Activated effector memory CD4-positive, alpha-beta T cell treated with anti-CD3 and anti-CD28 coated beads, Interleukin-2, amount 50 U/mL, for 16 hours (primary cell): ENCODE measurements around the gene NDUFA12.

ENCODE experiments used
- DNase-seq: peaks from one replicate; pipeline ENCODE4 v3.0.0-alpha.2; 2020

Gene NDUFA12

GRCh38 chr12:94979941-94980340 lies 23.6 kb downstream of the NDUFA12 start:
- no peak for DNase-seq

DNA sequence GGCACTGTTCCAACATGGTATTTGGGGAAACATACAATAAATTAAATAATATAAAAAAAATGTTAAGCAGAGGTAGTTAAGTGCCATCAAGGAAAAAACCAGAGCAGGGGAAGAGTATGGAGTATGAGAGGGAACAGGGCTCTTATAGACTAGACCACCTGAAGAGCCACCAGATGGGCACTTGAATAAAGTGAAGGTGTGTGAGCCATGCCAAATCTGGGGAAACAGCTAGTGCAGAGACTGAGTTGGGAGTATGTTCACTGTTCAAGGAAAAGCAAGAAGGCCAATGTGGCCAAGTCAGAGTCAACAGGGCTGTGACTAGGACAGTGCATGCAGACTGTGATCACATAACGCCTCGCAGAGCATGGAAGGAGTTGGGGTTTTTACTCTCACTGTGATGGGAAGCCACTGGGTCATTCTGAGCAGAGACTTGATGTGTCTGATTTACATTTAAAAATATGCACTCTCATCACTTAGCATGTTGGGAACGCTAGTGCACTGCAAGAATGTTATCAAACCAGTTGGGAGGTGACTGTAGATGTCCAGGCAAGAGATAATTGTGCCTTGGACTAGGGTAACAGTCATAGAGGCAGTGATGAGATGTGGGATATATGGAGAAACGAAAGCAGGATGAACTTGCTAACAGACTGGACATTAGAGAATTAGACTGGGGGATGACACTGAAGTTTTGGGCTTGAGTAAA lies 25.6 kb downstream of the NDUFA12 start:
- DNase-seq, result no peak

- DNase-seq, result no peak
Measured at GRCh38 chr12:94973221-94973620, 30.3 kb downstream of the NDUFA12 start.

- DNase-seq, result no peak
Measured at GRCh38 chr12:94972795-94973194, 30.7 kb downstream of the NDUFA12 start.

- DNase-seq, result no peak
Measured at GRCh38 chr12:94971923-94972322, 31.6 kb downstream of the NDUFA12 start.

DNA sequence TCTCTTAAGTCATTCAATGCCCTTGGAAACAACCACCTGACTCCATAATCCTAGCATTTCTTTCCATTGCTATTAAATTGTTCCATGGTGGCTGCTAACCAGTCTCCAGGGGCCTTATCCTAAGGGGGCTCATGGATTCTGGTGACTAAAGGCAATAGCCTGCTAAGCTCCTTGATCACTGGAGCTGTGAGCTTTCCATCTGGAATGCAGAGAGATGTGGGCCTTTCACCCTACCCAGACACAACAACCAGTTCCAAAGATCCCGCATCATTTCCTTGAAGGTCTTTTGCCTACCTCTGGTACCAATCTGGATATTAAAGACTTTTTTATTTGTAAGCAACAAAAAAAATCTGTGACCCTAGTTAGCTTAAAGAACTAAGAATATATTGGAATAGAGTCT lies 32.9 kb downstream of the NDUFA12 start:
- DNase-seq, result no peak

DNA sequence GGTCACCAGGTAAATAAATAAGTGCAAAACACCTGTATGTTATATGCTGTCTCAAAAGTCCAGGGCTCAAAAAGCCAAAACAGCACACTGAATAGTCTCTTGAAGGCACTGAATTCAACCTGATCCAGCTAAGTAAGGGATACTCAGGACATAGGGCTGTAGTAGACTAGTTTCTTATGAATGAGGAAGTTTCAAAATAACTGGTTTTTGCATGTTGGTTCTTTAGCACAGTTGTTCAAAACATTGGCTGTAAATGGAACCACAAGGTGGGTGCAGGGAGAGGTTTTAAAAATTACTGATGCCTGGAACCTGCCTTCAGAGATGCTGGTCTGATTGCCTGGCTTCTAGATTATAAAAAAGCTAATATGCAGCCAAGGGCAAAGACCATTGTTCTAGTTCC lies 34.1 kb downstream of the NDUFA12 start:
- DNase-seq, result no peak

DNA sequence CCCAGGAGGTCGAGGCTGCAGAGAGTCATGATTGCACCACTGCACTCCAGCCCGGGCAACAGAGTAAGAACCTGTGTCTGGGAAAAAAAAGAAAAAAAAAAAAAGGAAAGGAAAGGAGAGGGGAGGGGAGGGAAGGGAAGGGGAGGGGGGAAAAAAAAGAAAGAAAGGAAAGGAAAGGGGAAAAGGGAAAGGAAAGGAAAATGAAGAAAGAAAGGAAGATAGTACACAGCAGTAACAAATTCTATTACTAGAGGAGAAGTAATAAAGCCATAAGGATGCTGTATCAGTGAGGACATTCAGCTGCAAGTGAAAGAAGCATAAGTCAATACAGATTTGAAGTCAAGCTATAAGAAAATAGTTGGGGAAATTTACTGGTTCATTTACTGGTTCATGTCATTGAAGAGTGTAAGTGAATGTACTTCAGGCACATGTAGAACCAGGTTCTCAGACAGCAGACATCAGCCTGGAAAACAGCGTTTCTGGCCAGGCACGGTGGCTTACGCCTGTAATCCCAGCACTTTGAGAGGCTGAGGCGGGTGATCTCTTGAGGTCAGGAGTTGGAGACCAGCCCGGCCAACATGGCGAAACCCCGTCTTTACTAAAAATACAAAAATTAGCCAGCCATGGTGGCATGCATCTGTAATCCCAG lies 37.4 kb downstream of the NDUFA12 start:
- DNase-seq, result no peak

- DNase-seq, result no peak
Measured at GRCh38 chr12:94963649-94964048, 39.8 kb downstream of the NDUFA12 start.

DNA sequence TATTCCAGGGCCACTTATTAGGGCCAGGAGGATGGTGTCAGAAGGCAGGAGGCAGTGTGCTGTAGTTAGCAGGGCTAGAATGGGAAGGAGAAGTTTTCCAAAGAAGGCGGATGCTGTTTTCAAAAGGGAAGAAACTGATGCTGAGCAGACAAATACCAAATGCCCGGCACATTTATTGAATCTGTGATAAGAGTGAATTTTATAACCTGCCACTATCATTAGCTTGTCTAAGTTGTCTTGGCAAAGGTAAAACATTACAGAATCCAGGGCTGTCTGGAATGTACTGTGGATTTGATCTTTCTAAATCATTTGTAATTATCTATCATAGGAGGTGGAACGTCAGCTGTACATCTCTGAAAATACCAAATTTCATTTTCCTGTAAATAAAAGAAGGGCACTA lies 40.8 kb downstream of the NDUFA12 start:
- DNase-seq, result no peak

DNA sequence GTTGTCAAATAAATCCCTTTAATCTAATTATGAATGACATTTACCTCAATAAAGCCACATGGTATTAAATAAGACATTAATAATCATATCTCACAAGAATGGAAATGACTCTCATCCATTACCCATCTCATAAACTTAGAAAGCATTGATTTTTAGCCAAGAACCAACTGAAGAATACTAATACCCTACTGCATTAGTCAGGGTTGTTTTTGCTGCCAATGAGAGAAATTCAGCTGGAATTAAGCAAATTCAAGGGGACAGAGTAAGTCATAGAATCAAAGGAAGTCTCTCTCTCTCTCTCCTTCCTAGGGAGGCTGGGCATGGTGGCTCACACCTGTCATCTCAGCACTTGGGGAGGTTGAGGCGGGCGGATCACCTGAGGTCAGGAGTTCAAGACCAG lies 41.6 kb downstream of the NDUFA12 start:
- no peak for DNase-seq

GRCh38 chr12:94961256-94961824 lies 42.2 kb downstream of the NDUFA12 start:
- no peak for DNase-seq

GRCh38 chr12:94957006-94957405 lies 46.5 kb downstream of the NDUFA12 start:
- no peak for DNase-seq

DNA sequence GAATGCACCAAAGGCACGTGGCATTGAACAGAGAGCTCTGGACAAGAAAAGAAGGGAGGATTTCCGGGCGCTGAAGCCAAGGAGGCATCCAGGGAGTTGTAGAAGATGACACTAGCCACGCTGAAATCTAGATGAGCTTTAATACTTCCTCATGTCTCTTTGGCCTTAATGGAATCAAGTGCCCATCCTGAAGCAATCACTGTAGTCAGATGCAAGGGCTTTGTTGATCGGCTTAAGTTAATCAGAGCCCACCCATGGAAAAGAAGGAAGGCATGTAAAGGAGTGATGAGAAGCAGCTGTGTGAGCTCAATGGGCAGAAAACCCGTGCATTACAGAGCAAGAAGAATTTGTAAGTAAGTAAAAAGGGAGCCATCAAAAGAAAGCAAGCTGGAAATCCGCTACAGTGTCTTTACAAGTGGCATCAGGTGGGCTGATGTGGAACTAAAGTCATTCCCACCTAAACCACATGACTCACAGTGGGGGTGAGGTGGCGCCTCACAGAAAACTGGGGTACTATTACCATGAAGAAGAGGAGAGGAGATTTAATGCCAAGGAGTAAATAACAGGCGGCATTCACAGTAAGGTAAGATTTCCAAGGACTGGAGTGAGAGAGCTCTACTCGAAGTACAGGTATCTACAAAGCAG lies 48.4 kb downstream of the NDUFA12 start:
- DNase-seq, result no peak

DNA sequence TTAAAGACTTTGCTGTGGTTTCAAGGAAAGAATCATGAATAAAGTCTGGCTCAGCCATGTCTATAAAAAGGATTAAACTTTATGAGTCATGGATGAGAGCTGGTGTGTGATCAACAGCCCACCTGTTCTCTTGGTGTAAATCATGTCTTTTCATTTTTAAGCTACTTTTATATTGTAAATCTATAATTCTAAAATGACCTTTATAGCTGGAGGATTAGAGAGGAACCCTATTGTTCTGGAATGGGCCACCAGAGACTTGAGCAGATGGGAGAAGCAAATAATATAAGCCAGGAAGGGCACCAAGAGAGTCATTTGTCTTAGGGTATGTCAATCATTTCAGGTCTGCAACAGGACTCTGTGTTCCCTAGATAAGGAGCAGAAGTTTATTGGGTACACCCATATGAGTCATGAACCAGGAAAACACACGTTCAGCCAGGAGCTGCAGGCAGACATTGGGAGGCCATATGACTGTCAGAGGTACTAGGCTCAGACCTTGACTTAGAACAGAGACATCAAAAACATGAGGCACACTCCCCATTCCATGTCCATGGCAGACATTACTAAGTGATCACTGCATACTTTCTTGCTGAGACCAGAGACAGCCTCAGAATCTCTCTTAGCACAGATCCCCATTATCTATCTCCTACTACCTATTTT lies 49.3 kb downstream of the NDUFA12 start:
- no peak for DNase-seq

GRCh38 chr12:94952325-94952724 lies 51.2 kb downstream of the NDUFA12 start:
- no peak for DNase-seq

DNA sequence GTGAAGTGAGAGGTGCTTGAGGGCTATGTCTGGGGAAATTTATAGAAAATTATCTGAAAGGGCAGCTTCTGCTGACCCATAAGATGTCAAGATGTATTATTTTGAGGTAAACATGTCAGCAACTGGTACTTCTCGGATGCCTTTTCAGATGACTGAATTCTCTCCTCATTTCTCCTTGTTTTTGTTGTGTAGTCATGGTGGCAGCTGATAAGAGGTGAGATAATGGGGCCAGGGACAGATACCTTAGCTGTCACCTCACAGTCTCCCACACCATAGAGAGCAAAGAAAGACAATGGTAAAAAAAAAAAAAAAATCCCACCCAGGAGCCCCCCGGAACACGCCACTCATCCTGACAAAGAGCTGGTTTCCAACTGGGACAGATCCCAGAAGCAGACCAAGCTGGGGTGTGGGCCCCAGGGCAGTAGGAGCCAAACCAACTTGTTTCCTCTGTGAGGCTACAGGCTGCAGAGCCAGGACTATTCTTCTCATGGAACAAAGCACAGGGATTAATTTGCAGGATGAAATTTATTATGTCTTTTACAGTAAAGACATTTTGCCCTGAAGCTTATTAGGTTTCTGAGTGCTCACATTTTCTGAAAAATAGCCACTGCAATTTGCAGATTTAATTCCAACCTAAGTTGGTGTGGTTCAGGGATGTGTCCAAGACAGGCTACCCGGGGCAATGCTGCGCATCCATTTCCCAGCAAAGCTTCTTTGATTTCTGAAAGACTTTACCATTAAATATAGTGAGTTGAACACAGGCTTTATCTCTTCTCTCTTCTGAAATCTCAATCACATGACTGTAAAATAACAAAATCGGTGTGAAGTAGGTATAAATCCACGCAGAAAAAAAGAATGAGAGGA lies 52.2 kb downstream of the NDUFA12 start:
- DNase-seq, result no peak

DNA sequence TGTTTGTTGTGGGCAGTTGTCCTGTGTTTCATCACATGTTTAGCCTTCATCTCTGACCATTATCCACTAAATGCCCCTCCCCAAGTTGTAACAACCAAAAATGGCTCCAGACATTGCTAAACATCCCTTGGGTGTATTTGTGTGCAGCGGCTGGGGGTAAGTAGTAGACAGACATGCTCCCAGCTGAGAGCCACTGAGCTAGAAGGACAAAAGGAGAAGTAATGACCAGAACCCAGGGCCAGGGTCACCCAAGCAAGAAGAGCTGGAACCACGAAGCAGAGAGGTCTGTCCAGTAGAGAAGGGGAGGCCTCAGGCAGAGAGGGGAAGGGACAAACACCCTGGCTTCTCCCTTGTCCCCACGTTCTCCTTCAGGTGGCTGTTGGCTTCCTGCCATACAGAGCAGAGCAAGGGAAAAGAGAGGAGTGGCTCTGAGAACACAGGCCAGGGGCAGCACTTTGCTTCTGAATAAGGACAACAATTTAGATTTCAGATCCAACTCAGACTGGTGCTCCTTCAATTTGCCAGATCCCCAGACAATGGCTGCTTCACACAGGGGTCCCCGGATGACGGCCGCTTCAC lies 55.2 kb downstream of the NDUFA12 start:
- no peak for DNase-seq

DNA sequence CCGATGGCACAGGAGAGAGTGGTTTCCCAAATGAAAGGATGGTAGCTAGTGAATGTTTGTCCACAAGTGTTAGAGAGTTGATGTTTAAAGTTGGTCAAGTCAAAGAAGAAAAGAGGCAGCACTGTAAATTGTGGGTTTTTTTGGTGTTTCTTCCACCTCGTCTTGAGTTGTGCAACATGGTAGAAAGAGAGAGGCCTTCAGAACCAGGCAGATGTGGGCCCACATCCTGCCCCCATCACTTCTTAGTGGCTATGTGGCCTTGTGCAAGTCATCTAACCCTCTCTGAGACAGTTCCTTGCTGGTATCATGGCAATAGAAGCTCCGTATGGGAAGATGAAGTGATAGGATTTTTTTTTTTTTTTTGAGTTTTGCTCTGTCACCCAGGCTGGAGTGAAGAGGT lies 60.8 kb downstream of the NDUFA12 start:
- no peak for DNase-seq

- DNase-seq, result peak; percentile 72
Measured at GRCh38 chr12:94941440-94941862, 62.0 kb downstream of the NDUFA12 start.

GRCh38 chr12:94940771-94941170 lies 62.7 kb downstream of the NDUFA12 start:
- no peak for DNase-seq

DNA sequence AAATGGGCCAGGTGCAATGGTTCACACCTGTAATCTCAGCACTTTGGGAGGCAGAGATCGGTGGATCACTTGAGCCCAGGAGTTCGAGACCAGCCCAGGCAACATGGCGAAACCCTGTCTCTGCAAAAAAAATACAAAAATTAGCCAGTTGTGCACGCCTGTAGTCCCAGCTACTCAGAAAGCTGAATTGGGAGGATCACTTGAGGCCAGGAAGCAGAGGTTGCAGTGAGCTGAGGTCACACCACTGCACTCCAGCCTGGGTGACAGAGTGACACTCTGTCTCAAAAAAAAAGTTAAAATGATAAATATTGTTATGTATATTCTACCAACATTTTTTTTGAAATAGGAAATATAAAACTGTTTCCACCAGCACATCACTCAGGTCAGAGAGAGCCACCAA lies 64.9 kb downstream of the NDUFA12 start:
- DNase-seq, result no peak
